KMS-11 (cell line): ENCODE measurements around the gene SLC9A4.

Source experiments
- H2AFZ ChIP-seq: fragments of 200-600 bp; sonication (generic); 2 replicates; pipeline ENCODE4 v1.6.1; 2016; ENCODE audit warnings: antibody characterized with exemption, mixed run types, low read depth
- H3K27ac ChIP-seq: fragments of 200-600 bp; sonication (generic); 2 replicates; pipeline ENCODE4 v1.6.1; 2016; ENCODE audit warnings: mild to moderate bottlenecking, mixed run types
- H3K27me3 ChIP-seq: fragments of 200-600 bp; sonication (generic); 2 replicates; pipeline ENCODE4 v1.6.1; 2017; ENCODE audit warnings: mild to moderate bottlenecking, low read depth, mixed run types, moderate library complexity; ENCODE audit not compliant: insufficient read depth
- H3K36me3 ChIP-seq: fragments of 200-600 bp; sonication (generic); 2 replicates; pipeline ENCODE4 v1.6.1; 2017; ENCODE audit warnings: mild to moderate bottlenecking, mixed run types; ENCODE audit not compliant: insufficient read depth
- H3K4me1 ChIP-seq: fragments of 200-600 bp; sonication (generic); 2 replicates; pipeline ENCODE4 v1.6.1; 2016; ENCODE audit warnings: mild to moderate bottlenecking, low read depth, mixed run types; ENCODE audit not compliant: poor library complexity, severe bottlenecking
- H3K4me2 ChIP-seq: fragments of 200-600 bp; sonication (generic); 2 replicates; pipeline ENCODE4 v1.7.0; 2016; ENCODE audit warnings: mild to moderate bottlenecking, mixed run types
- H3K4me3 ChIP-seq: fragments of 200-600 bp; sonication (generic); IDR thresholded peaks from 2 replicates; pipeline ENCODE4 v1.6.1; 2017; ENCODE audit warnings: low read depth, low read length, mixed read lengths; ENCODE audit not compliant: insufficient read depth
- H3K79me2 ChIP-seq: fragments of 200-600 bp; sonication (generic); 2 replicates; pipeline ENCODE4 v1.6.1; 2016; ENCODE audit warnings: low read depth, mixed run types; ENCODE audit not compliant: insufficient read depth
- H3K9ac ChIP-seq: fragments of 200-600 bp; sonication (generic); 2 replicates; pipeline ENCODE4 v1.6.1; 2016; ENCODE audit warnings: mild to moderate bottlenecking, mixed run types
- H4K20me1 ChIP-seq: fragments of 200-600 bp; sonication (generic); 2 replicates; pipeline ENCODE4 v1.6.1; 2016; ENCODE audit warnings: mild to moderate bottlenecking, mixed run types; ENCODE audit not compliant: insufficient read depth
- CTCF ChIP-seq: fragments of 200-600 bp; sonication (generic); conservative IDR thresholded peaks from 2 replicates; pipeline ENCODE4 v1.6.1; 2017; ENCODE audit warnings: low read depth, mild to moderate bottlenecking, antibody characterized with exemption, low read length, moderate library complexity, mixed read lengths

Gene SLC9A4

GRCh38 chr2:102438111-102438510 lies 34.9 kb upstream of the SLC9A4 start:
- Histone ChIP-seq H3K4me3 (no peak overlapping the region), H3K9ac (no peak overlapping the region), H3K79me2 (no peaks in the 10 kb centered on the region), H3K4me1 (no peaks in the 10 kb centered on the region), H3K4me2 (no peak overlapping the region), H3K27me3 (no peaks in the 10 kb centered on the region), H3K36me3 (no peaks in the 10 kb centered on the region), H4K20me1 (no peaks in the 10 kb centered on the region), H2AFZ (no peak overlapping the region), H3K27ac (no peak overlapping the region)
- no peak for TF ChIP-seq CTCF

- Histone ChIP-seq H3K9ac (no peak overlapping the region), H3K36me3 (no peaks in the 10 kb centered on the region), H3K4me2 (no peak overlapping the region), H3K79me2 (no peaks in the 10 kb centered on the region), H3K4me1 (no peaks in the 10 kb centered on the region), H3K27me3 (no peaks in the 10 kb centered on the region), H3K27ac (no peak overlapping the region), H4K20me1 (no peaks in the 10 kb centered on the region), H2AFZ (no peak overlapping the region), H3K4me3 (no peak overlapping the region)
- TF ChIP-seq CTCF: no peak
These were observed 34.4 kb upstream of the SLC9A4 start for GRCh38 chr2:102438578-102438977.

- TF ChIP-seq CTCF: no peak
- no peaks in the 10 kb centered on the region for H3K36me3 ChIP-seq
- H2AFZ ChIP-seq: no peak overlapping the region
- no peak overlapping the region for H3K27ac ChIP-seq
- H3K4me3 ChIP-seq: no peak overlapping the region
- no peak overlapping the region for H3K4me2 ChIP-seq
- H4K20me1 ChIP-seq: no peaks in the 10 kb centered on the region
- no peaks in the 10 kb centered on the region for H3K4me1 ChIP-seq
- H3K79me2 ChIP-seq: no peaks in the 10 kb centered on the region
- H3K9ac ChIP-seq: no peak overlapping the region
- H3K27me3 ChIP-seq: no peaks in the 10 kb centered on the region
These were observed 33.8 kb upstream of the SLC9A4 start for GRCh38 chr2:102439065-102439695.

- TF ChIP-seq CTCF: peak; percentile 63
- no peak overlapping the region for H3K4me2 ChIP-seq
- H3K4me1 ChIP-seq: no peaks in the 10 kb centered on the region
- no peak overlapping the region for H3K4me3 ChIP-seq
- H2AFZ ChIP-seq: no peak overlapping the region
- no peaks in the 10 kb centered on the region for H3K79me2 ChIP-seq
- H3K27ac ChIP-seq: no peak overlapping the region
- H4K20me1 ChIP-seq: no peaks in the 10 kb centered on the region
- H3K36me3 ChIP-seq: no peaks in the 10 kb centered on the region
- H3K27me3 ChIP-seq: no peaks in the 10 kb centered on the region
- H3K9ac ChIP-seq: no peak overlapping the region
These were observed 29.8 kb upstream of the SLC9A4 start for GRCh38 chr2:102442967-102443828.
